NB4 (cell line): ENCODE measurements around the gene ITSN1.

Source experiments
- DNase-seq: peaks from one replicate; pipeline ENCODE4 v3.0.0; 2010; ENCODE audit warnings: low read depth
- H3K4me3 ChIP-seq: one replicate; pipeline ENCODE4 v1.5.1; 2011; ENCODE audit warnings: mild to moderate bottlenecking, low read depth, low read length, moderate library complexity
- MYC ChIP-seq: IDR thresholded peaks from 2 replicates; pipeline ENCODE4 v1.6.1; 2011; ENCODE audit warnings: low read depth, low read length
- POLR2A ChIP-seq: IDR thresholded peaks from 2 replicates; pipeline ENCODE4 v1.6.1; 2011; ENCODE audit warnings: mild to moderate bottlenecking; ENCODE audit not compliant: insufficient read length; ENCODE audit errors: extremely low read depth
- TF ChIP-seq, protein P1 (sequence below): IDR thresholded peaks from 2 replicates; pipeline ENCODE4 v1.6.1; 2011; ENCODE audit warnings: low read depth, low read length
- TF ChIP-seq, protein P2 (sequence below): IDR thresholded peaks from one replicate; pipeline ENCODE4 v1.5.1; 2012; ENCODE audit warnings: low read depth, low read length

The ITSN1 gene

DNA sequence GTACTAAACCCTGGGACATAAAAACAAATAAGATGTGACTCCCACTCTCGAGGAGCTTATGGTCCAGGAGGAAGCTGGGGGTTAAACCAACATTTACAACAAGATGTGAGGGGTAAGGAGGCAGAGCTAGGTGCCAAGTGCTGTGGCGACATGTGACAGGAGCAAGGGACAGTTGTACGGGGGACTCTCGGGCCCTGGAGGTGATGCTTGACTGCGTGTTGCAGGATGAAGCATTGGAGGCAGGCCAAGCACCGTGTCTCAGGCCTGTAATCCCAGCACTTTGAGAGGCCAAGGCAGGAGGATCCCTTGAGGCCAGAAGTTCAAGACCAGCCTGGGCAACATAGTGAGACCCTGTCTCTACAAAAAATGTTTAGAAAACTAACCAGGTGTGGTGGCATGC lies 236.5 kb downstream of the ITSN1 start:
- TF ChIP-seq, protein P1, sequence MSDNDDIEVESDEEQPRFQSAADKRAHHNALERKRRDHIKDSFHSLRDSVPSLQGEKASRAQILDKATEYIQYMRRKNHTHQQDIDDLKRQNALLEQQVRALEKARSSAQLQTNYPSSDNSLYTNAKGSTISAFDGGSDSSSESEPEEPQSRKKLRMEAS = no peak
- TF ChIP-seq POLR2A = no peak
- TF ChIP-seq MYC = no peak
- no peak overlapping the region for H3K4me3 ChIP-seq
- no peak for DNase-seq

DNA sequence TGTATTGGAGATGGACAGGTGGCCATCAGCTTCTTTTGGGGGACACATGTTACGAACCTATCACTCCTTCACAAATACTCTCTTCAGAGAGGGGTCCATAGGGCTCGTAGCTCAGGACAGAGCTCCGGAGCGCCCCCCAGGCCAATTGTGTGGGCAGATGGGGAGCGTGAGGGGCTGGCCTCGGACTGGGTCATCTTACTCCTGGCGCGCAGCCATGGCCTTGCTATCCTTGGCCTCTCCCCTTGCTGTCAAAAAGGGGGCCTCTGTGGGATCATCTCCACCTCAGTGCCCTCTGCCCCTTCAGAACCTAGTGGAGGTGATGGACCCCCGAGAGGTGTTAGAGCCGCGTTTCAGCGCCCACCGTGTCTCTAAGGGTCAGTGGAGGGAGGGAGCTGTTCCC lies 238.3 kb downstream of the ITSN1 start:
- TF ChIP-seq POLR2A = no peak
- TF ChIP-seq MYC = no peak
- TF ChIP-seq, protein P2, sequence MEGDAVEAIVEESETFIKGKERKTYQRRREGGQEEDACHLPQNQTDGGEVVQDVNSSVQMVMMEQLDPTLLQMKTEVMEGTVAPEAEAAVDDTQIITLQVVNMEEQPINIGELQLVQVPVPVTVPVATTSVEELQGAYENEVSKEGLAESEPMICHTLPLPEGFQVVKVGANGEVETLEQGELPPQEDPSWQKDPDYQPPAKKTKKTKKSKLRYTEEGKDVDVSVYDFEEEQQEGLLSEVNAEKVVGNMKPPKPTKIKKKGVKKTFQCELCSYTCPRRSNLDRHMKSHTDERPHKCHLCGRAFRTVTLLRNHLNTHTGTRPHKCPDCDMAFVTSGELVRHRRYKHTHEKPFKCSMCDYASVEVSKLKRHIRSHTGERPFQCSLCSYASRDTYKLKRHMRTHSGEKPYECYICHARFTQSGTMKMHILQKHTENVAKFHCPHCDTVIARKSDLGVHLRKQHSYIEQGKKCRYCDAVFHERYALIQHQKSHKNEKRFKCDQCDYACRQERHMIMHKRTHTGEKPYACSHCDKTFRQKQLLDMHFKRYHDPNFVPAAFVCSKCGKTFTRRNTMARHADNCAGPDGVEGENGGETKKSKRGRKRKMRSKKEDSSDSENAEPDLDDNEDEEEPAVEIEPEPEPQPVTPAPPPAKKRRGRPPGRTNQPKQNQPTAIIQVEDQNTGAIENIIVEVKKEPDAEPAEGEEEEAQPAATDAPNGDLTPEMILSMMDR = no peak
- TF ChIP-seq, protein P1 = no peak
- H3K4me3 ChIP-seq = no peak overlapping the region
- no peak for DNase-seq

DNA sequence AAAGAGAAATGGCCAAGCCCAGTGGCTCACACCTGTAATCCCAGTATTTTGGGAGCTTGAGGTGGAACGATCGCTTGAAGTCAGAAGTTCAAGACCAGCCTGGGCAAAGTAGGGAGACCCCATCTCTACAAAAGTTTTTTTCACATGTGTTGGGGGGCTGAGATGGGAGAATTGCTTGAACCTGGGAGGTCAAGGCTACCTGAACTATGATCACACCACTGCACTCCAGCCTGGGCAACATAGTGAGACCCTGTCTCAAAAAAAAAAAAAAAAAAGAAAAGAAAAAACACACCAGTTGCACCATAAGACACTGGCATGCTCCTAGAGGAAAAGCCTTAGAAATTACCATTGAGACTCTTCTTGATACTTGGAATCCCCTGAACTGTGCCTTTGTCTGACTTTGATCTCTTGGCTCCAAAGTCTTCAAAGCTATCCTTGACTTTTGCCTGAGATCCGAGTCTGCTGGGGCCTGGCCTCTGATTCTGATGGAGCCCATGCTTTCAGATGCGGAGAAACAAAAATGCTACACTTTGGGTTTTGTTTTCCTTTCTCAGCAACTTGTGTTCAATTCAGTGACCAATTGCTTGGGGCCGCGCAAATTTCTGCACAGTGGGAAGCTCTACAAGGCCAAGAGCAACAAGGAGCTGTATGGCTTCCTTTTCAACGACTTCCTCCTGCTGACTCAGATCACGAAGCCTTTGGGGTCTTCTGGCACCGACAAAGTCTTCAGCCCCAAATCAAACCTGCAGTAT lies 239.6 kb downstream of the ITSN1 start:
- H3K4me3 ChIP-seq = no peak overlapping the region
- TF ChIP-seq MYC (no peak), POLR2A (no peak)
- TF ChIP-seq, protein P2 = no peak
- TF ChIP-seq, protein P1 = no peak
- no peak for DNase-seq

DNA sequence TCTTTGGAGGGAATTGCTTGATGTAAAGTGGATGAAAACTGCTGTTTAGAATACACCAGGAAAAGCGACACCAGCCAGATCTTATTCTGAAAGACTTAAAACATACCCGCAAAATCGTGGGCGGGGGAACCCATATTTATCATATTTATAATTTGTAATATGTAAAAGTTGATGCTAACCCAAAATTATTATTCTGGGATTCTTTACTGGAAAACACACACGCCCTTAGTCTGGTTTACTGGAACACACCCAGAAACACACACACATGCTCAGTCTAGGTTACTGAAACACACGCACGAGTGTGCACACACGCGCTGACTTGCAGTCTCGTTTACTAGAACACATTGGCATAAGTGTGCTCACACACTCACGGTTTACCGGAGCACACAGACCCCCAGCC lies 240.8 kb downstream of the ITSN1 start:
- DNase-seq = no peak
- no peak overlapping the region for H3K4me3 ChIP-seq
- TF ChIP-seq, protein P1 = no peak

DNA sequence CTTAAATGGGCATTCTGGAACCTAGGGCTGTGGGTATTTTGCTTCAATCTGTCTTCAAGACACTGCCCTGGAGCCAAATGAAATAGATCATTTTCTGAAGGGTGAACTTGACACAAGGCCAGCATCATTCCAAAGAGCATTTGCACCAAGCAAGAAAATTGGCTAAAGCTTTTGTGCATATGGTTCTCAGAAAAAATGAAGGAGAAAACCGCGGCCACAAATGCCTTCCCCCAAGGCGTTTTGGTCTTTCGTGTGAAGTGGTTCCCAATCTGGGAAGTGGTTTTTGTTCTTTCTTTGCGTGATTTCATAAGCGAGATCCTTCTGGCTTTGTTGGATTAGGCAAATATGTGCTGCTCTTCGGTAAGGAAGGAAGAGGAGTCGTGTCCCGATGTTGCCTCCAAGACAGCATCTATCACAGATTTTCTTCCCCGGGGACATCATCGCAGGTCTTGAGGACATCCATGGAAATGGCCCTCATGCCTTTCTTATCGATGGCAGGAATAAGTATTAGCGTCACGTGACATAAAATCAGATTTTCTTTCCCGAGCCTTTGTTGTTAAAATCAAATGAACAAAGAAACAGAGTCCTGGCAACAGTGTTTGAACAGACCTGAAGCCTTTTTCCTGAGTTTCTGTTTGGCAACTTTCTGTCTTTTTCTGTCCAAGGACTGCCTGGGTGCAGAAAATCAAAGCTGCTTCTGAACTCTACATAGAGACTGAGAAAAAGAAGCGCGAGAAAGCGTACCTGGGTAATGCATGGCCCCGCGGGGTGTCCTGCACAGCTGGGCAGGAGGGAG lies 242.3 kb downstream of the ITSN1 start:
- H3K4me3 ChIP-seq = no peak overlapping the region
- TF ChIP-seq MYC = no peak
- no peak for TF ChIP-seq POLR2A
- TF ChIP-seq, protein P2 = no peak
- TF ChIP-seq, protein P1 = no peak
- DNase-seq = no peak

DNA sequence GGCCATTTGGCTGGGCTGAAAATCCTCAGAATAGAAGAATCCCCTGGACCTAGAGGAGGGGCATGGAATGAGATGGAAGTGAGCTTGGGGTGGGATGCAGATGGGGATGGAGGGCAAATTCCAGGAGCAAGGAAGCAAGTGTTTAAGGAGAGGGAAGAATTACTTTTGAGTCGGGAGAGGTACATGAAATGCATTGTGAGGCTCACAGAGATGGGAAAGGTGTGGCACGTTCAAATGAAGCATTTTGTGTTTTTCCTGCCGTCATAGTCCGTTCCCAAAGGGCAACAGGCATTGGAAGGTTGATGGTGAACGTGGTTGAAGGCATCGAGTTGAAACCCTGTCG lies 242.8 kb downstream of the ITSN1 start:
- no peak for DNase-seq
- TF ChIP-seq POLR2A (no peak), MYC (no peak)
- TF ChIP-seq, protein P1 = no peak
- TF ChIP-seq, protein P2 = no peak
- H3K4me3 ChIP-seq = no peak overlapping the region
